HTERT RPE-1 (cell line): ENCODE results near the gene SLC25A47.
"Not testable (repeated sequence)": the region's sequence is repeated elsewhere in the genome, so short reads cannot be mapped to it uniquely, and the experiment has no call there.

Experiments
- in situ Hi-C: fragments of 300-500 bp; cut with MboI; formaldehyde crosslinking; loops from 4 replicates; pipeline ENCODE4 v1.14.3; 2020; ENCODE audit warnings: low sequenced_read_pairs

Gene SLC25A47

GRCh38 chr14:100304825-100305323 lies 18.3 kb upstream of the SLC25A47 start:
- in situ Hi-C loops = no loop called here

GRCh38 chr14:100305324-100306100 lies 17.6 kb upstream of the SLC25A47 start:
- in situ Hi-C loops = no loop called here

GRCh38 chr14:100306101-100306997 lies 16.8 kb upstream of the SLC25A47 start, which contains the start of gene SLC25A29:
SLC25A29 (minus strand) TSS chr14:100306444; CDS start chr14:100306232, 212 bp downstream.
- in situ Hi-C loops = no loop called here

GRCh38 chr14:100306998-100307765 lies 16.0 kb upstream of the SLC25A47 start:
- in situ Hi-C loops = no loop called here

- in situ Hi-C loops = no loop called here
These were observed 15.2 kb upstream of the SLC25A47 start for GRCh38 chr14:100307766-100308426.

- in situ Hi-C loops = not testable (repeated sequence)
These were observed 14.7 kb upstream of the SLC25A47 start for GRCh38 chr14:100308427-100308792.

GRCh38 chr14:100309028-100309737 lies 14.0 kb upstream of the SLC25A47 start:
- in situ Hi-C loops = no loop called here

- in situ Hi-C loops = not testable (repeated sequence)
These were observed 10.8 kb upstream of the SLC25A47 start for GRCh38 chr14:100312110-100312876.

- in situ Hi-C loops = no loop called here
These were observed 10.2 kb upstream of the SLC25A47 start for GRCh38 chr14:100312877-100313400.

- in situ Hi-C loops = no loop called here
These were observed 9.5 kb upstream of the SLC25A47 start for GRCh38 chr14:100313464-100314230.

- in situ Hi-C loops = no loop called here
These were observed 8.4 kb upstream of the SLC25A47 start for GRCh38 chr14:100314724-100315123.

GRCh38 chr14:100317389-100317788 lies 5.8 kb upstream of the SLC25A47 start:
- in situ Hi-C loops = no loop called here

GRCh38 chr14:100317912-100318808 lies 5.0 kb upstream of the SLC25A47 start:
- in situ Hi-C loops = no loop called here

- in situ Hi-C loops = no loop called here
These were observed 2.8 kb upstream of the SLC25A47 start for GRCh38 chr14:100320157-100320856.

- in situ Hi-C loops = no loop called here
These were observed 1.5 kb upstream of the SLC25A47 start for GRCh38 chr14:100321473-100322137.
